Measurements from ENCODE around the gene AGPAT4.
A peak's percentile ranks its signal among the peaks of the same experiment; 100 is the strongest.

The AGPAT4 gene

DNA sequence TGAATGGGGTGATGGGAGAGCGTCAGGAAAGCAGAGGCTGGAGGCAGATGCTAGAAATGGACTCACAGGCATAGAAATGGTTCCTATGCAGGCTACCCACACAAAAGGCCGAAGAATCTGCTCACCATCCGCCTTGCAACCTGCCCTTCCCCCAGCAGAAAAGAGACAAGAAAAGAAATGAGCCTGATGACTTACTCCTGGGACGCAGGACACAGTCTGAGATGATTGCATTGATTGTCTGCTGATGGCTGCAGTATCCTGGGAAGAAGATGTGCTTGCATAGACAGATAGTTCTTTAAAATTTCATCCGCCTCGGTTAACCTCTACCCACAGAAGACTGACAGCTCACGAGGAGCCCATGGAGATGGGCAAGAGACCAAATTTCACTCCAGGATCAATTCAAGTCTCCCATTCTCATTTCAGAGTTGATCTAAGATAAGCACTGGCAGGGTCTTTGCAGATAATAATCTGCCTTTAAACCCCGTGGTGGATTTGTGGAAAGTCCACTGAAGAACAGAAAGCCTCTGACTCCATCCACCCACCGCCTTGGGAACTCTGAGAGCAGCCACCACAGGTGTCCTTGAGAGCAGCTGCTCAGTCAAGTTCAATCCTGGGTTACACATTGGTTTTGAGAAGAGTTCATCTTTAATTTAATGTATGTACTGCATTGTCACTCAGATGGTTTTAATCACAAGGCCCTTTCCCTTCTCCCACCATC lies 7.2 kb downstream of the AGPAT4 start:
- no peaks in the 10 kb centered on the region for H3K36me3 ChIP-seq (ENCODE audit: control insufficient read depth, insufficient read depth, low read length, severe bottlenecking)
- no peak for DNase-seq (ENCODE audit: low read depth)
- no peak overlapping the region for H3K9ac ChIP-seq (ENCODE audit: low read length)
- no peaks in the 10 kb centered on the region for H3K4me1 ChIP-seq (ENCODE audit: control insufficient read depth, insufficient read depth, low read length)
- H3K4me3 ChIP-seq (ENCODE audit: low read length), result no peak overlapping the region
- H3K27me3 ChIP-seq (replicated peaks; ENCODE audit: control insufficient read depth, insufficient read depth, low read length), result no peaks in the 10 kb centered on the region
- H3K9me3 ChIP-seq (ENCODE audit: control insufficient read depth, low read length), result no peaks in the 10 kb centered on the region

DNA sequence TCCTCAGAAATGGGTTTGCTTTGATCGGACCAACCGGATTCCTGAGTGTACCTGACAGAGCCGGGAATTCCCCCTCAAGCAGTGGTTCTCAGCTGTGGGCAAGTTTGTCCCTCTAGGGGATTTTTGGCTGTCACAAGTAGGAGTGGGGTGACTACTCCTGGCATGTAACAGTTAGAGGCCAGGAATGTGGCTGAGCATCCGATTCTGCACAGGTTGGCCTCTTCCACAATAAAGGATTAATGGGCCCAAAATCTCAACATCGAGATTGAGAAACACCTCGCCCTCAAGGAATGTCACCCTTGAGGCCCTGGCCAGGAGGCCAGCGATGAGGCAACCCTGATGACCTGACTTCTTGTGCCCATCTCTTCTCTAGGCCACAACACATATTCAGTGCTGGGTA lies 7.9 kb downstream of the AGPAT4 start:
- H3K9me3 ChIP-seq (ENCODE audit: control insufficient read depth, low read length), result no peaks in the 10 kb centered on the region
- no peaks in the 10 kb centered on the region for H3K36me3 ChIP-seq (ENCODE audit: control insufficient read depth, insufficient read depth, low read length, severe bottlenecking)
- no peaks in the 10 kb centered on the region for H3K27me3 ChIP-seq (replicated peaks; ENCODE audit: control insufficient read depth, insufficient read depth, low read length)

DNA sequence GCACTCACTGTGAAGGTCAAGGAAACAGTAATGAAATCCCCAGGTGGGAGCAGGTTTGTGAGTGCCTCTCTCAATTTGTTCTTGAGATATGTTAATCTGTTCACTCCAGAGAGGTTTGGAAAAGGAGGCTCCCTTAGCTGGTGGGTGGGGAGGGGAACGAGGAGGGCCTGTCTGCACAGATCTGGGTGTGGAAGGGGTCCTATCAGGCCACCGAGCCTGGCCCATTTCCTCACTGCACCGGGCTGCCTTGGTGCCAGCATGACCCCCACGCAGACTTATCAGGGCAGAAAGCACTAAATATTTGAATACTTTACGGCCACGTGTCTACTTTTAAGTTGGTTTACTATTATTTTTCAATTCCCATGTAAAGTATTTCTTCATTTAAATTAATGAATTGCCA lies 8.3 kb downstream of the AGPAT4 start:
- Histone ChIP-seq H3K4me3 (ENCODE audit: low read length) (no peak overlapping the region), H3K36me3 (ENCODE audit: control insufficient read depth, insufficient read depth, low read length, severe bottlenecking) (no peaks in the 10 kb centered on the region), H3K4me1 (ENCODE audit: control insufficient read depth, insufficient read depth, low read length) (no peaks in the 10 kb centered on the region), H3K9ac (ENCODE audit: low read length) (no peak overlapping the region), H3K27me3 (replicated peaks; ENCODE audit: control insufficient read depth, insufficient read depth, low read length) (no peaks in the 10 kb centered on the region), H3K9me3 (ENCODE audit: control insufficient read depth, low read length) (no peaks in the 10 kb centered on the region)
- DNase-seq (ENCODE audit: low read depth), result no peak

More for the DNA sequence above, 7.9 kb downstream of the AGPAT4 start:
- H3K4me3 ChIP-seq (ENCODE audit: low read length), result no peak overlapping the region
- no peaks in the 10 kb centered on the region for H3K4me1 ChIP-seq (ENCODE audit: control insufficient read depth, insufficient read depth, low read length)
- no peak for DNase-seq (ENCODE audit: low read depth)
- H3K9ac ChIP-seq (ENCODE audit: low read length), result no peak overlapping the region

DNA sequence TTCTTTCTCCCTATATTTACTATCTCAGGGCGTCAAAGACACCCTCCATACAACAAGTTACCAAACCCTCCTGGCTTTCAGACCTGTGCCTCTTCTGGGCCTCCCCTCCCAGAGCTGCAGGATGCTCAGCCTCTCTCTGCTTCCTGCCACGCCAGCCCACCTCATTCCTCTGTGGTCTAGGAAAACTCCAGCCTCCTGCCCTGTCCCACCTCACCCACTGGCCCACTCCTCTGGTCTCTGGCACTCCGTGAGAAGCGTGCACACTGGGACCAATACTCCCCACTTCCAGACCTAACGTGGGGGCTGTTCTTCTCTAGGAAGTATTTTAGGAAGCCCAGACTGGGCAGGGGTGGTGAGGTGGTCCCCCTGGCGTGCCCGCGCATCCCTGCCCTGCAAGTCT lies 9.7 kb downstream of the AGPAT4 start:
- DNase-seq (ENCODE audit: low read depth), result no peak

DNA sequence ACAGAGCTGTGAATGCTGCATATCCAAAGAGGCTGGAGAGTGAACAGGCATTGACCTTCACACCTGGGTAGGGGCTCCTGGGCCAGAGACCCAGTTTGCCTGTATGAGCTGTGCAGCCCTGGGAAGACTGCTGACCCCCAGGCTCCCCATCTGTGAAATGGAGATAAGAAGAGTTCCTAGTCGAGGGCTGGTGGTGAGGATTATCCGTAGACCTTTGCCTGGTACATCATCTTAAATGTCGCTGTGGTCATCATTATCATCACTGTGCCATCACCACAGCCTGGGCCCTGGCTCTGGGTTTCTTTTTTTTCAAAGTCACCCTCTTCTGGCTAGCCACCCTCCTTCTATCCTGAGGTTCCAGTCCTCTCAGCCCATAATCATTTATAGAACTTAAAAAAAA lies 12.0 kb downstream of the AGPAT4 start:
- DNase-seq (ENCODE audit: low read depth), result no peak
- Histone ChIP-seq H3K27me3 (replicated peaks; ENCODE audit: control insufficient read depth, insufficient read depth, low read length) (no peaks in the 10 kb centered on the region), H3K36me3 (ENCODE audit: control insufficient read depth, insufficient read depth, low read length, severe bottlenecking) (no peaks in the 10 kb centered on the region)

More for the DNA sequence above, 9.7 kb downstream of the AGPAT4 start:
- Histone ChIP-seq H3K9me3 (ENCODE audit: control insufficient read depth, low read length) (no peaks in the 10 kb centered on the region), H3K4me1 (ENCODE audit: control insufficient read depth, insufficient read depth, low read length) (no peaks in the 10 kb centered on the region), H3K27me3 (replicated peaks; ENCODE audit: control insufficient read depth, insufficient read depth, low read length) (no peaks in the 10 kb centered on the region), H3K9ac (ENCODE audit: low read length) (no peak overlapping the region), H3K4me3 (ENCODE audit: low read length) (no peak overlapping the region), H3K36me3 (ENCODE audit: control insufficient read depth, insufficient read depth, low read length, severe bottlenecking) (no peaks in the 10 kb centered on the region)

DNA sequence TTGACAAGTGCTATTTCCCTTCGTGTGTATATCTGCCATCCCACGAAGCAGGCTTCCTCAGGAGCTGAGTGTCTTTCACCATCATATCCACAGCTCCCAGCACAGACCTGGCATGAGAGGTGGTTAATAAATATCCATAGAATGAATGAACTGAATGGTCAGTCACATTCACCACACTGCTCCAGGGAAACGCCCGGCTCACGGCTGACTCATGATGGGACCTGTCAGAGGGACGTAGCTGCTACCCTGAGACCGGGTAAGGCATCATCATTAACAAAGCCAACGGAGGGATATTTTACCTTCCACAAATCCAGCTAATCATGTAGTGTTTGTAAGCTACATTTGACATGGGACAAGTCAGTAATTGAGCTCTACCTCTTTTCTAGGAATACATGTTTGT lies 12.5 kb downstream of the AGPAT4 start:
- DNase-seq (ENCODE audit: low read depth), result no peak
- Histone ChIP-seq H3K9ac (ENCODE audit: low read length) (no peak overlapping the region), H3K27me3 (replicated peaks; ENCODE audit: control insufficient read depth, insufficient read depth, low read length) (no peaks in the 10 kb centered on the region), H3K9me3 (ENCODE audit: control insufficient read depth, low read length) (no peaks in the 10 kb centered on the region), H3K36me3 (ENCODE audit: control insufficient read depth, insufficient read depth, low read length, severe bottlenecking) (peaks cover 2% of the 10 kb centered on the region), H3K4me3 (ENCODE audit: low read length) (no peak overlapping the region), H3K4me1 (ENCODE audit: control insufficient read depth, insufficient read depth, low read length) (peaks cover 11% of the 10 kb centered on the region)

More for the DNA sequence above, 12.0 kb downstream of the AGPAT4 start:
- Histone ChIP-seq H3K9me3 (ENCODE audit: control insufficient read depth, low read length) (no peaks in the 10 kb centered on the region), H3K4me3 (ENCODE audit: low read length) (no peak overlapping the region), H3K9ac (ENCODE audit: low read length) (no peak overlapping the region), H3K4me1 (ENCODE audit: control insufficient read depth, insufficient read depth, low read length) (peaks cover 11% of the 10 kb centered on the region)

DNA sequence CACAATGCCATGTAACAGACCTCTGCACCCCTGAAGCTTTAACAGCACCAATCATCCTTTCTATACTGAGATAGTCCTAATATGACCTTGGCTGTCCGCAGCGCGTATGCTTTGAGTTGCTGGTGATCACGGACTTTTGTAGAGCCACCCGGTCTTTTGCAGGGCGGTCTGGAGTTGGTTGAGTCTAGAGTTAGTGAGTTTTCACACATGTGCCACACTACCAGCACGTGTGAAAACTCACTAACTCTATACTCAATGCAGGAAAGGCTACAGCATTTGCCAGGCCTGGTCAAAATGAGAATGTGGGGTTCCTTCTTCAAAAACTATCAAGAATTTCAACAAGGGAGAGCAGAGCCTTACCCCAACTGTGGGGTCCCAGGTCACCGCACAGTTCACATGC lies 14.6 kb downstream of the AGPAT4 start:
- Histone ChIP-seq H3K9ac (ENCODE audit: low read length) (no peak overlapping the region), H3K27me3 (replicated peaks; ENCODE audit: control insufficient read depth, insufficient read depth, low read length) (no peaks in the 10 kb centered on the region), H3K4me3 (ENCODE audit: low read length) (no peak overlapping the region), H3K36me3 (ENCODE audit: control insufficient read depth, insufficient read depth, low read length, severe bottlenecking) (peaks cover 6% of the 10 kb centered on the region), H3K4me1 (ENCODE audit: control insufficient read depth, insufficient read depth, low read length) (peaks cover 17% of the 10 kb centered on the region), H3K9me3 (ENCODE audit: control insufficient read depth, low read length) (no peaks in the 10 kb centered on the region)
- DNase-seq (ENCODE audit: low read depth), result no peak

DNA sequence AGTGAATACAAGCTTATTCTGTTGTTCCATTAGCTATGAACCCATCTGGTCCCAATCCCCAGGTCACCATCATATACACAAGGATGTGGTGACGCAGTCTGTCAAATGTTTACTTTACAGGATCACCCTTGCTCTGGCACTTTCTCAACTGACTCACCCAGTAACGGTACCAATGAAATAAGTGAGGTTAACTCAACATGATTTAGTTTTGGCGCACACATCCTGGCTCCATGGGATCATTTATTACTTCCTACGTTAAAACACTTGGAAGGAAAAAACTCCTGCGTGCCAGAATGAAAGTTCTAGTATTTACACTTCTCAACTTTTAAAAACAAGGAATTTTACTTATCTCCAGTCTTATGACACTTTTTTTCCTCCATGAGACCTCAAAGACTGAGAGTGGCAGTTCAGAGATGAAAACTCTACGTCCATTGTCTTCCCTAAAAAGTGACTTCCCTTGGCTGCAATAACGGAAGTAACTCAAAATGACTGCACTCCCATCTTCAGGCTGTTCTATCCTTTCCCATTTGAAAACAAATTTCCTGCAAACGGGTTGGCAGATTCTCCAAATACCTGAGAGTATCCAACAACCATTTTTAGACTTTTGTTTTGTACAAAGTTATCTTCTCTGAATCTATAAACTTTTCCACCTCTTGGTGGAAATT lies 15.9 kb downstream of the AGPAT4 start:
- no peaks in the 10 kb centered on the region for H3K9me3 ChIP-seq (ENCODE audit: control insufficient read depth, low read length)

DNA sequence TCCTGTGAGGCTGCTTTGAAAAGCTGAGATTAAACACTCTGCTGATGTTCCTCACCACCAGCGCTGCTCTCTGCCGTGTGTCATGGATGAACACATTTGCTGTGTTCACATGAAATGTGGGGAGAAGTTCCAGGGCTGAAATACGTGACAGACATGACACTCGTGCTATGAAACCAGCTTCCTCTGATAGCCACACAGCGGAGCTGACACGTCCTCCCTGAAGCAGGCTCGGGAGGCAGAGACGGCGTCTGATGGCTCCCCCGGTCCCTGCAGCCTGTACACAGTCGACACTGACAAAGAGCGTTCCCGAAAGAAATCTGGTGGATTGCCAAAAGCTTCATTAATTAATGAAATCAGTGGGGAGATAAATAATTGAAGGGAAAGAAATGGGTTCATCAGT lies 17.5 kb downstream of the AGPAT4 start:
- Histone ChIP-seq H3K9ac (ENCODE audit: low read length) (no peak overlapping the region), H3K36me3 (ENCODE audit: control insufficient read depth, insufficient read depth, low read length, severe bottlenecking) (peaks cover 6% of the 10 kb centered on the region), H3K9me3 (ENCODE audit: control insufficient read depth, low read length) (no peaks in the 10 kb centered on the region), H3K27me3 (replicated peaks; ENCODE audit: control insufficient read depth, insufficient read depth, low read length) (no peaks in the 10 kb centered on the region), H3K4me1 (ENCODE audit: control insufficient read depth, insufficient read depth, low read length) (peaks cover 20% of the 10 kb centered on the region), H3K4me3 (ENCODE audit: low read length) (no peak overlapping the region)
- no peak for DNase-seq (ENCODE audit: low read depth)

More for the DNA sequence above, 15.9 kb downstream of the AGPAT4 start:
- no peaks in the 10 kb centered on the region for H3K27me3 ChIP-seq (replicated peaks; ENCODE audit: control insufficient read depth, insufficient read depth, low read length)
- H3K36me3 ChIP-seq (ENCODE audit: control insufficient read depth, insufficient read depth, low read length, severe bottlenecking), result peaks cover 6% of the 10 kb centered on the region
- peaks cover 20% of the 10 kb centered on the region for H3K4me1 ChIP-seq (ENCODE audit: control insufficient read depth, insufficient read depth, low read length)
- peak; percentile 86 for DNase-seq (ENCODE audit: low read depth)
- H3K4me3 ChIP-seq (ENCODE audit: low read length), result peak overlapping the region; percentile 66
- peak overlapping the region; percentile 31 for H3K9ac ChIP-seq (ENCODE audit: low read length)

DNA sequence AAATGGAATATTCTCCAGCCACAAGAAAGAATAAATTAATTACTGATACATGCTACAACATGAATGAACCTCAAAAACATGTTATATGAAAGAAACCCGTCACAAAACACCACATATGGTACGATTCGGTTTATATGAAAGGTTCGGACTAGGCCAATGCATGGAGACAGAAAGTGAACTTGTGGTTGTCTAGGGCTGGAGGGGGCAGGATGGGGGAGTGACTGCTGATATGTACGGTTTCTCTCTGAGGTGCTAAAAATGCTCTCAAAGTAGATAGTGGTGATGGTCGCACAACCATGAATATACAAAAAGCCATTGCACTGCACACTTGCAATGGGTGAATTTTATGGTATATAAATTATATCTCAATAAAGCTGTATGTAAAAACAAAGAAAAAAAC lies 18.3 kb downstream of the AGPAT4 start:
- Histone ChIP-seq H3K9ac (ENCODE audit: low read length) (no peak overlapping the region), H3K4me1 (ENCODE audit: control insufficient read depth, insufficient read depth, low read length) (peaks cover 21% of the 10 kb centered on the region), H3K9me3 (ENCODE audit: control insufficient read depth, low read length) (no peaks in the 10 kb centered on the region), H3K27me3 (replicated peaks; ENCODE audit: control insufficient read depth, insufficient read depth, low read length) (no peaks in the 10 kb centered on the region), H3K36me3 (ENCODE audit: control insufficient read depth, insufficient read depth, low read length, severe bottlenecking) (peaks cover 6% of the 10 kb centered on the region), H3K4me3 (ENCODE audit: low read length) (no peak overlapping the region)
- DNase-seq (ENCODE audit: low read depth), result no peak

DNA sequence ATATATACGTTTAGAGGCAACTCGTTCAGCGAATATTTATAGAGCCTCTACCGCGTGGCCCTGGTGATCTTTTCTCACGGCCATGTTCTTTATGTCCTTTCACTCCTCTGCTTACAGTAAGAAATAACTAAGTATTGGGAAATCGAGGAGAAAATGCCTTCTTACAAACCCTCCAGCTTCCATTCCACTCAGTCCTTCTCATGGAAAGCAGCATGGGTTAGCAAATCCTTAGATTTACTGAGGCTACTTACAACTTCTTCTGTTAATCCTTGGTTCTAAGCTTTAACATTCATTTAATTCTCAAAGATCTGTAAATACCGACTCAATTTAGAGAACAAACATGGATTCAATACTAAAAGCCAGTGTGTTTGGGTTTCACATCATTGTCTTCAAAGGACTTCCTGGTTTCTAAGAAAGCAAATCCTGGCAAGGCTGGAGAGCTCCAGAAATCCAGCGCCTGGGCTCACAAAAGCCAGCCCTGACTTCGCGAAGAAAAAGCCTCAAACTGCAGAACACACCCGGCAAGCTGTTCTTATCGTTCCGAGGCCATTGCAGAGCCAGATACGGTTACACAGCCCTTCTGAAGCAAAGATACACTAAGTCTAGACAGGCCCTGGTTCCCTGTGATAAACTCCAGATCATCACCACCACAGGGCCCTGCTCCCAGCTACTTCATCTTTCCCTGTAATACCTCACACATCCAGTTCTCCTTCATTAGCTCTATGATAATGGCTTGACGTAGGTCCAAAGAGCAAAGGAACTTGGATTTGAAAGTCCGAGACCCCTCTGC lies 19.2 kb downstream of the AGPAT4 start:
- H3K9ac ChIP-seq (ENCODE audit: low read length), result no peak overlapping the region
- H3K36me3 ChIP-seq (ENCODE audit: control insufficient read depth, insufficient read depth, low read length, severe bottlenecking), result peaks cover 6% of the 10 kb centered on the region
- peaks cover 23% of the 10 kb centered on the region for H3K4me1 ChIP-seq (ENCODE audit: control insufficient read depth, insufficient read depth, low read length)
- DNase-seq (ENCODE audit: low read depth), result peak; percentile 57
- no peak overlapping the region for H3K4me3 ChIP-seq (ENCODE audit: low read length)
- H3K9me3 ChIP-seq (ENCODE audit: control insufficient read depth, low read length), result no peaks in the 10 kb centered on the region
- no peaks in the 10 kb centered on the region for H3K27me3 ChIP-seq (replicated peaks; ENCODE audit: control insufficient read depth, insufficient read depth, low read length)

All from adipocyte (in vitro differentiated cells).